ENCODE results near the gene GLA.

Gene GLA

GRCh38 chrX:101407748-101408531 lies at the start of gene GLA, which contains the start of gene HNRNPH2:
GLA (minus strand) TSS chrX:101407925; CDS start chrX:101407903, 22 bp downstream.
HNRNPH2 (plus strand) TSS chrX:101408222; CDS start chrX:101411989, 3,767 bp downstream.
- peak; percentile 99 for DNase-seq (ENCODE audit: low spot score)

GRCh38 chrX:101452056-101452455 lies 44.3 kb upstream of the GLA start:
- no peak for DNase-seq (ENCODE audit: low spot score)

- DNase-seq (ENCODE audit: low spot score), result no peak
These were observed 43.2 kb upstream of the GLA start for GRCh38 chrX:101450961-101451360.

- no peak for DNase-seq (ENCODE audit: low spot score)
These were observed 42.4 kb upstream of the GLA start for GRCh38 chrX:101450085-101450484.

- DNase-seq (ENCODE audit: low spot score), result no peak
These were observed 41.6 kb upstream of the GLA start for GRCh38 chrX:101449279-101449678.

GRCh38 chrX:101442085-101442484 lies 34.4 kb upstream of the GLA start:
- no peak for DNase-seq (ENCODE audit: low spot score)

- DNase-seq (ENCODE audit: low spot score), result no peak
These were observed 22.8 kb upstream of the GLA start for GRCh38 chrX:101430457-101431078.

GRCh38 chrX:101429934-101430333 lies 22.2 kb upstream of the GLA start:
- DNase-seq (ENCODE audit: low spot score), result no peak

- DNase-seq (ENCODE audit: low spot score), result no peak
These were observed 20.2 kb upstream of the GLA start for GRCh38 chrX:101427954-101428353.

GRCh38 chrX:101419489-101419888 lies 11.8 kb upstream of the GLA start:
- no peak for DNase-seq (ENCODE audit: low spot score)

GRCh38 chrX:101417981-101418841 lies 10.5 kb upstream of the GLA start:
- DNase-seq (ENCODE audit: low spot score), result peak; percentile 49

- no peak for DNase-seq (ENCODE audit: low spot score)
These were observed 9.5 kb upstream of the GLA start for GRCh38 chrX:101417190-101417589.

- DNase-seq (ENCODE audit: low spot score), result no peak
These were observed 9.0 kb upstream of the GLA start for GRCh38 chrX:101416691-101417090.

- peak; percentile 82 for DNase-seq (ENCODE audit: low spot score)
These were observed 7.7 kb upstream of the GLA start for GRCh38 chrX:101415180-101416145.

- DNase-seq (ENCODE audit: low spot score), result no peak
These were observed 4.3 kb upstream of the GLA start for GRCh38 chrX:101411984-101412383.

GRCh38 chrX:101410461-101410860 lies 2.7 kb upstream of the GLA start:
- DNase-seq (ENCODE audit: low spot score), result no peak

GRCh38 chrX:101409043-101409442 lies 1.3 kb upstream of the GLA start:
- DNase-seq (ENCODE audit: low spot score), result no peak

GRCh38 chrX:101408532-101408841 lies 762 bp upstream of the GLA start:
- no peak for DNase-seq (ENCODE audit: low spot score)

GRCh38 chrX:101407167-101407747 lies 468 bp downstream of the GLA start:
- no peak for DNase-seq (ENCODE audit: low spot score)

- no peak for DNase-seq (ENCODE audit: low spot score)
These were observed 7.9 kb downstream of the GLA start for GRCh38 chrX:101399825-101400224.

- no peak for DNase-seq (ENCODE audit: low spot score)
These were observed 9.0 kb downstream of the GLA start for GRCh38 chrX:101398694-101399093.

All from cerebellar cortex (tissue), 1 donor.